SH-SY5Y (cell line): ENCODE results near the gene BTAF1.

Experiments
- GATA2 ChIP-seq: IDR thresholded peaks from 2 replicates; pipeline ENCODE4 v1.6.1; 2011; ENCODE audit warnings: mild to moderate bottlenecking, low read depth, low read length
- GATA3 ChIP-seq: IDR thresholded peaks from 2 replicates; pipeline ENCODE4 v1.6.1; 2011; ENCODE audit warnings: low read depth, mild to moderate bottlenecking, low read length, moderate library complexity

DNA sequence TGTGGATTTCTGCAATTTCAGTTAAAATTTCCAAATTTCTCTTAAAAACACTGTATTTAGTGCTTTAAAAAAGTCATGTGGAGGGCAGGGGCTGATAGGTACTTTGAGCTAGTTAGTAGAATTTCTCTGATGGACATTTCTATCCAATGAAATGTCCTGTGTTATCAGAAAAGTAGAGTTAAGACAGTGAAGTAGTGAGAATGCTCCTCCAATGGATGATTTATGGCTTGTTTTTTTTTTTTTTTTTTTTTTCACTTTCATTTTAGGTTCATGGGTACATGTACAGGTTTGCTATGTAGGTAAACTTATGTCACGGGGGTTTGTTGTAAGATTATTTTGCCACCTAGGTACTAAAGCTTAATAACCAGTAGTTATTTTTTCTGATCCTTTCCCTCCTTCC, 55.0 kb downstream of the BTAF1 start:
- TF ChIP-seq GATA3 (no peak), GATA2 (no peak)
